ENCODE results near the gene PDXDC1.

DNA sequence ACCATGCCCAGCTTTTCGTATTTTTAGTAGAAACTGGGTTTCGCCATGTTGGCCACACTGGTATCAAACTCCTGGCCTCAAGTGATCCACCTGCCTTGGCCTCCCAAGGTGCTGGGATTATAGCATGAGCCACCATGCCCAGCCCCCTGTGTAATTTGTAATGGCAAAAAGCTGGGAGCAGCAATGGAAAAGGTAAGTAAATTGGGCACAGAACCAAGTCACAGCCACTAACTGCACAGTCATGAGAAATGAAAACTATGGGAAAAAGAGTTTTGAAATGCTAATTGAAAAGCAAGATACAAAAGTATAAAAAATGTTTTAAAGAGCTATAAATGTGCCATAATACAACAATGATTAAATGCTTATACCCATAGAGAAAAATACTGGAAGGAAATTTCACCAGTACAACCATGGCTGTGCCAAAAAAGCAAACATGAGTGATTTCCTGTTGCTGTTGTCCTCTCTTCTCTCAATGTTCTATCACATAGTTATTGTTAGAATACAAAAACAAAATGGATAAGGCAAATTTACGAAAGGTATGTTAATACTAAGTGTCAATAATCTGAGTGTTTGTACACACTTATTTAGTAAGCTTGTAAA, 74.9 kb downstream of the PDXDC1 start:
- no peak for TF ChIP-seq POLR2A (IDR thresholded peaks at IDR 0.05)
- TF ChIP-seq, protein P1, sequence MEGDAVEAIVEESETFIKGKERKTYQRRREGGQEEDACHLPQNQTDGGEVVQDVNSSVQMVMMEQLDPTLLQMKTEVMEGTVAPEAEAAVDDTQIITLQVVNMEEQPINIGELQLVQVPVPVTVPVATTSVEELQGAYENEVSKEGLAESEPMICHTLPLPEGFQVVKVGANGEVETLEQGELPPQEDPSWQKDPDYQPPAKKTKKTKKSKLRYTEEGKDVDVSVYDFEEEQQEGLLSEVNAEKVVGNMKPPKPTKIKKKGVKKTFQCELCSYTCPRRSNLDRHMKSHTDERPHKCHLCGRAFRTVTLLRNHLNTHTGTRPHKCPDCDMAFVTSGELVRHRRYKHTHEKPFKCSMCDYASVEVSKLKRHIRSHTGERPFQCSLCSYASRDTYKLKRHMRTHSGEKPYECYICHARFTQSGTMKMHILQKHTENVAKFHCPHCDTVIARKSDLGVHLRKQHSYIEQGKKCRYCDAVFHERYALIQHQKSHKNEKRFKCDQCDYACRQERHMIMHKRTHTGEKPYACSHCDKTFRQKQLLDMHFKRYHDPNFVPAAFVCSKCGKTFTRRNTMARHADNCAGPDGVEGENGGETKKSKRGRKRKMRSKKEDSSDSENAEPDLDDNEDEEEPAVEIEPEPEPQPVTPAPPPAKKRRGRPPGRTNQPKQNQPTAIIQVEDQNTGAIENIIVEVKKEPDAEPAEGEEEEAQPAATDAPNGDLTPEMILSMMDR (IDR thresholded peaks at IDR 0.05), result no peak
